HG03066 (cell line): ENCODE measurements around the gene SLC7A6.

Experiments
- ATAC-seq: cut with Tn5 transposase; IDR thresholded peaks from one replicate; pipeline ENCODE4 v1.9.1; 2021; ENCODE audit warnings: low read depth; ENCODE audit not compliant: unreplicated experiment

SLC7A6 gene

DNA sequence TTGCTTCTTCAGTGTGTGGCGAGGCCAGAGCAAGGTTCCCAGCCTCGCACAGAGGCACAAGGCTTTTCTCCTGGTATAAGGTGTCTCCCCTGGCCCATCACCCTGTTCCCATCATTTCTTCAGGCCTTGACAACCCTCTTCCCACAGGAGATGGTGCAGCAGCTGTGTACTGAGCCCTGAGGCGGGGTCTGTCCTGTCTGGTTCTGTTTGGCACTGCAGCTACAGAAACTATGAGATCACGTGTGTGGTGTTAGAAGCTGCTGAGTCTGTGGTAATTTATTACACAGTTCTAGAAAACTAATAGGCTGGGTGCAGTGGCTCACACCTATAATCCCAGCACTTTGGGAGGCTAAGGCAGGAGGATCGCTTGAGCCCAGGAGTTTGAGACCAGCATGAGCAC, 11.9 kb upstream of the SLC7A6 start:
- ATAC-seq, result no peak

DNA sequence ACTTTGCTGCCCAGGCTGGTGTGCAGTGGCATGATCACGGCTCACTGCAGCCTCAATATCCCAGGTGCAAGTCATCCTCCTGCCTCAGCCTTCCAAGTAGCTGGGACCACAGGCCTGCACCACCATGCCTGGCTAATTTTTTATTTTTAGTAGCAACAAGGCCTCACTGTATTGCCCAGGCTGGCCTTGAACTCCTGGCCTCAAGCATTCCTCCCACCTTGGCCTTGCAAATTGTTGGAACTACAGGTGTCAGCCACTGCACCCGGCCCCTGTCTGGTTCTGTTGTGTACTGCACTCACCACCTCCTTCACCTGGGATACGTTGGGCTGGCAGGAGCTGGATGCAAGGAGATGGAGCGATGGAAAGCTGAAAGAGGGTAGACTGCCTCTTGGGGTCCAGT, 10.6 kb upstream of the SLC7A6 start:
- ATAC-seq, result no peak

- no peak for ATAC-seq
Measured at GRCh38 chr16:68255712-68256111, 8.6 kb upstream of the SLC7A6 start.

- peak; percentile 47 for ATAC-seq
Measured at GRCh38 chr16:68257251-68257905, 6.9 kb upstream of the SLC7A6 start.

DNA sequence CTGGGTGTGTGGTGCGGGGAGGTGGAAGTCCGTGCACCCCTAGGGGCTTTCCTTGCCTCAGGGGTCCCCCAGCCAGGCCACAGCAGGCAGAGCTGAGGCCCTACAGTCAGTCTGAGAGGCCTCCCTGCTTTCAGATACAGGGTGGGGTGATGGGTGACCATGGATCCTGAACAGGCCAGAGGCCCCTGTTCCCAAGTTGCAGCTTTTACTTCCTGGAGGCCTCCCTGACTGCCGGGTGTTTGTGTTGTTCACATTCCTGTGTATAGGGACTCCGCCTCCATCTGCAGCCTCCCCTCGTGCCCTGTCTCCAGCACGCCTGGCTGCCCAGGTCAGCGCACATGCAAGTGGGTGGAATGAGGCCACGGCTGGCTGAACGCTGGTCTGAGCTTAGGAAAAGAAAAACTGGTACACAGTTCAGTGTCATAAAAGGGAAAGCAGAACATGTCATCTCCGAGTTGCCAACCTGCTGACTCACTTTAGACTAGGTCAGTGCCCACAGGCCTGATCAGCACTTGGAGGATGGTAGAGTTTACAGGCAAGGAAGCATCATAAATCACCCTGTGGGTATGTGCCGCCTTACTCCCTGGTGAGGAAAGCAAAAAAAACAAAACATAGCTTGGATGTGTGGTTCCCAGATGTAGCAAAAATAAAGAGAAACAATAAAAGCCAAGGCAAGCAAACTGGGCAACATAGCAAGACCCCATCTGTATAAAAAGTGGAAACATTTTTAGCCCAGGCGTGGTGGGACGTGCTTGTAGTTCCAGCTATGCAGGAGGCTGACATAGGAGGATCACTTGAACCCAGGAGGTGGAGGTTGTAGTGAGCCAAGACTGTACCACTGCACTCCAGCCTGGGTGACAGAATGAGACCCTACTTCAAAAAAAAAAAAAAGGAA, 6.2 kb upstream of the SLC7A6 start:
- peak; percentile 28 for ATAC-seq

GRCh38 chr16:68259007-68259825, 5.1 kb upstream of the SLC7A6 start:
- no peak for ATAC-seq

DNA sequence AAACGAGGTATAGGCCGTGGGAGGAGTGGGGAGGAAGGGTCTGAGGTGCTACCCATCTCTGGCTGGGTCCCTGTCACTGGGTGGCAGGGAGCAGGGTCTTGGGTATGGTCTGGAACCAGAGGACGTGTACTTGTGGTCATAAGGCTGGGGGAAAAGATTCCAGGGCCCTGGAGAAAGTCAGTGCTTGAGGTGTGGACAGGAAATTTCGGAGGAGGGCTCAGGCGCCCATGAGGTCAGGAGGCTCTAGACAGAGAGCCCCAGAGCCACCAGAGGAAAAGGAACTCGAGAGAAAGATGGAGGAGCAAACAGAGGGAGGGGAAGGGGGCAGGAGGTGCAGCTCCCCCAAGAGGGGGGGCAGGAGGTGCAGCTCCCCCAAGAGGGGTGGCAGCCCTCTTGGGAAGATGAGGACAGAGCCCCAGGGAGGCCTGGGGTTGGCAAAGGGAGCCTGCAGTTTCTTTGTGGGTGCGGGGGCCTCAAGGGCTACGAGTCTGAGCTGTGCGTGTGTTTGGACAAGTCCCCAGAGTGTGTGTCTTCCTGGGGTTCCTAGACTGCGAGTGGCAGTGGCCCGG, 683 bp upstream of the SLC7A6 start:
- peak; percentile 9 for ATAC-seq

GRCh38 chr16:68265078-68265920, 973 bp downstream of the SLC7A6 start:
- ATAC-seq, result no peak

GRCh38 chr16:68267612-68268405, 3.5 kb downstream of the SLC7A6 start:
- ATAC-seq, result no peak

- ATAC-seq, result no peak
Measured at GRCh38 chr16:68269793-68270192, 5.5 kb downstream of the SLC7A6 start.

GRCh38 chr16:68270353-68270752, 6.0 kb downstream of the SLC7A6 start:
- ATAC-seq, result no peak

DNA sequence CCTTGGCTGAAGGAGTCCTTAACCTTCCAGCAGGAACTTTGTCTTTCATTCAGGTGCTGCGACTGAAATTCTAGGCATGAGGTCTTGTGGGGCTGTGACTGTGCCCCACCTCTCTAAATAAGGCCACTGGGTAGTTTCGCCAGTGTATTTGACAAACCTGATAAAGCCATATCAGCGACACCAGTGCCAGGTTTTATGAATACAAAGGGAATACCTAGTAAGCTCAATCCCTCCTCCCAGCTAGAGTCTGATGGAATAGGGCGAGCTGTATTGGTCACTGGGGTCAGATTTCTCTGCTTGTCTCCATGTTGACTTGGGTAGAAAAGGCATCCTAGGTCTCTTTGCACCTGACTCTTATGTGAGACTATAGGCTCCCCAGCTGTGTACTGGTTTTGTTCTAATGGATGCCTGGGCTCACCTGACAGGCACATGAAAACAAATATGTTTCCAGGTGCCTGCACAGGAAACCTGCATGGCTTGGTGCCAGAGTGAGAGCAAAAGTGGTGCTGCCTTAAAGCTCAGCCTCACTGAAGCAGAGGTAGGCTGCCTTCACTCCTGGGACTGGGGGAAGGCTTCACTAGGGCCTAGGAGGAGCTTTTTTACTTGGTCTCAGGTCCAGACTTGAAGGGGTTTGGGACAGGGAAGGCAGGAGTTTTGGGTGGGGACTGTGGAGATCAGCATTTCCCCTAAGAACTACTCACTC, 8.3 kb downstream of the SLC7A6 start:
- no peak for ATAC-seq

- no peak for ATAC-seq
Measured at GRCh38 chr16:68273459-68273858, 9.1 kb downstream of the SLC7A6 start.

GRCh38 chr16:68273896-68274295, 9.6 kb downstream of the SLC7A6 start:
- ATAC-seq, result no peak

- ATAC-seq, result no peak
Measured at GRCh38 chr16:68274441-68274840, 10.1 kb downstream of the SLC7A6 start.

GRCh38 chr16:68275611-68276191, 11.4 kb downstream of the SLC7A6 start:
- ATAC-seq, result peak; percentile 72

- no peak for ATAC-seq
Measured at GRCh38 chr16:68276223-68276622, 11.9 kb downstream of the SLC7A6 start.
